ENCODE results near the gene DYNLL2.
"Not testable (repeated sequence)": the region's sequence is repeated elsewhere in the genome, so short reads cannot be mapped to it uniquely, and the experiment has no call there.

The DYNLL2 gene

DNA sequence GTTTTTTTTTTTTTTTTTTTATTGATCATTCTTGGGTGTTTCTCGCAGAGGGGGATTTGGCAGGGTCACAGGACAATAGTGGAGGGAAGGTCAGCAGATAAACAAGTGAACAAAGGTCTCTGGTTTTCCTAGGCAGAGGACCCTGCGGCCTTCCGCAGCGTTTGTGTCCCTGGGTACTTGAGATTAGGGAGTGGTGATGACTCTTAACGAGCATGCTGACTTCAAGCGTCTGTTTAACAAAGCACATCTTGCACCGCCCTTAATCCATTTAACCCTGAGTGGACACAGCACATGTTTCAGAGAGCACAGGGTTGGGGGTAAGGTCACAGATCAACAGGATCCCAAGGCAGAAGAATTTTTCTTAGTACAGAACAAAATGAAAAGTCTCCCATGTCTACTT lies 10.0 kb upstream of the DYNLL2 start:
- not testable (repeated sequence) for DNase-seq

DNA sequence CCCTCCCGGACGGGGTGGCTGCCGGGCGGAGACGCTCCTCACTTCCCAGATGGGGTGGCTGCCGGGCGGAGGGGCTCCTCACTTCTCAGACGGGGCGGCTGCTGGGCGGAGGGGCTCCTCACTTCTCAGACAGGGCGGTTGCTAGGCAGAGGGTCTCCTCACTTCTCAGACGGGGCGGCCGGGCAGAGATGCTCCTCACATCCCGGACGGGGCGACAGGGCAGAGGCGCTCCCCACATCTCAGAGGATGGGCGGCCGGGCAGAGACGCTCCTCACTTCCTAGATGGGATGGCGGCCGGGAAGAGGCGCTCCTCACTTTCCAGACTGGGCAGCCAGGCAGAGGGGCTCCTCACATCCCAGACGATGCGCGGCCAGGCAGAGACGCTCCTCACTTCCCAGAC lies 8.8 kb upstream of the DYNLL2 start:
- not testable (repeated sequence) for DNase-seq

DNA sequence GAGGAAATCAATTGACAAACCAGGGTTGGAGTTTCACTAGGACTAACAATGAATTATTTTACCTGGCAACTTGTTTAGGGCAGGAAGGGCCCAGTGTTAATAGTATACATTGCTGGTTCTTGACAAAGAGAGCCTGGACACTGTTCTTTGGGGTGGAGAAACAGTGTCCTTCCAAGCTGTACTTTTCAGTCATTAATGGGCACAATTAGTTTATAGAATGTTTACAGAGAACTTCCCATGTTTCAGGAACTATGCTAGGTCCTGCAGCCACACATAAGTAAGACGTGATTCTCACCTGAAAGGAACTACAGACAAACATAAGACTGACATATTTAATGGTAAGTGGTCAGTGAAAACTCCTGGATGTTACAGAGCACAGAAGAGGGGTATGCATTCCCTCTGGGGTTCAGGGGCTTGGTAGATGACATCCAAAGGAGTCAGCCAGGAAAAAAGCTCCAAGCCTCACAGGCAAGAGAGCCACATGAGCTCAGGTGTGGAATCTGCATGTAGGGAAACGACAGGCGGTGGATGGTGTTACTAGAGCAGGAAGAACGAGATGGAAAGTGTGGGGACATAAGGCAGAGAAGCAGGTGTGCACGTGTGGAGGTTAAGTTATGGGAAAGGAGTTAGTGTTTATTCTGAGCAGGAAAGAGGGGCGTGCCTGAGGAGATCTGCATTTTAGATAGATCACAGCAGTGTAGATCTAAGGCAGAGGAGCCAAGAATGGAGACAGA lies 3.8 kb upstream of the DYNLL2 start:
- DNase-seq, result peak; percentile 42

DNA sequence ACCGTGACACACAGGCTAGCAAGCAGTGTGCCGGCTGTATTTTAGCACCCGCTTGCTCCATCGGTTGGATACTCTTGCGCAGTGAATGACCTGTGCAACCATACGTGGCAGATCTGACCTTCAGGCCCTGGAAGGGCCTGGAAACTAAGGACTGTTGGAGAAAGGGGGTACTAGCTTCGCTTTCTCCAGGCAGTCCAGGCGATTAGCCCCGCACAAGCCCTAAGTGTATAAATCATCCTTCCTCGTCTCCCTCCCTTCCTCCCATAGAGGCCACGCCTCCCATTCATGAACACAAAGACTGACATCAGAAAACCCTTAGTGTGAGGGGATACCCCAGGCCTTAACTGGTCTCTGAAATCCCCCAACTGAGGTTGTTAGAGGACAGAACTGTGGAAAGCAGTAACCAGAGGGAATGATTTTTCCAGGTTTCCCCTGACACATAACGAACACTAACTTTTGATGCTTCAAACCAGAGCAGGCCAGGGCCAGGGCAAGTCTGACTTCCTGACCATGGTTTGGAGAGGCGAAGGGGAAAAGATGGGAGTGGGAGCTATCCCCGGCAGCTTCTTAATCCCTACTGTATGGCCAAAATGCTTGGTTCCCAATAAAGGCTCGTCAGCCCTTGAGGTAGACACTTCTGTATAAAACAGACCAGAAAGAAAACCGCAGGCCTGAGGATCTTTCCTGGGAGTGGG lies 1.4 kb upstream of the DYNLL2 start:
- DNase-seq, result peak; percentile 56

DNA sequence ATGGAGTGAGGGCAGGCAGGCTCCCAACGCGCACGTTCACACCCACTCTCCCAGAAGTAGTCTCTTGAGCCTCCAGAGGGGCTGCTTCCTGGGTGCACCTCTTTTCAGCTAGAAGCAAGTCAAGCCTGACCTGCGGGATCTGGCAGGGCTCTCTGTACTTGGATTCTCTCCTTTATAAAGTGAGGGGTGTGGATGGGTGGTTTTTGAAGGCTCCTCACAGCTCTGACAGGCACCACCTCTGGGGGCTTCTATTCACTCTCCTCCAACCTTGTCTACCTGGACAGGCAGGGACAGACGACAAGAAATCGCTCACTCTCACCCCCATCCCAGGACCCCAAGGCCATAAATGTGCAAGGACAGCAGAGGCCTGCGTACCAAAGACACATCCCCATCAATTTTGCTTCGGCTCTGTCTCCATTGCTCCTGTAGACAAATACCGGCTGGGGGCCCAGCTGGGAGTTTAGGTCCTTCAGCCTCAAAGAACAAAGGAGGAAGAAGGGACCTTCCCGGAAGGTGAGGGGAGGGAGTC lies 814 bp upstream of the DYNLL2 start:
- DNase-seq, result no peak

DNA sequence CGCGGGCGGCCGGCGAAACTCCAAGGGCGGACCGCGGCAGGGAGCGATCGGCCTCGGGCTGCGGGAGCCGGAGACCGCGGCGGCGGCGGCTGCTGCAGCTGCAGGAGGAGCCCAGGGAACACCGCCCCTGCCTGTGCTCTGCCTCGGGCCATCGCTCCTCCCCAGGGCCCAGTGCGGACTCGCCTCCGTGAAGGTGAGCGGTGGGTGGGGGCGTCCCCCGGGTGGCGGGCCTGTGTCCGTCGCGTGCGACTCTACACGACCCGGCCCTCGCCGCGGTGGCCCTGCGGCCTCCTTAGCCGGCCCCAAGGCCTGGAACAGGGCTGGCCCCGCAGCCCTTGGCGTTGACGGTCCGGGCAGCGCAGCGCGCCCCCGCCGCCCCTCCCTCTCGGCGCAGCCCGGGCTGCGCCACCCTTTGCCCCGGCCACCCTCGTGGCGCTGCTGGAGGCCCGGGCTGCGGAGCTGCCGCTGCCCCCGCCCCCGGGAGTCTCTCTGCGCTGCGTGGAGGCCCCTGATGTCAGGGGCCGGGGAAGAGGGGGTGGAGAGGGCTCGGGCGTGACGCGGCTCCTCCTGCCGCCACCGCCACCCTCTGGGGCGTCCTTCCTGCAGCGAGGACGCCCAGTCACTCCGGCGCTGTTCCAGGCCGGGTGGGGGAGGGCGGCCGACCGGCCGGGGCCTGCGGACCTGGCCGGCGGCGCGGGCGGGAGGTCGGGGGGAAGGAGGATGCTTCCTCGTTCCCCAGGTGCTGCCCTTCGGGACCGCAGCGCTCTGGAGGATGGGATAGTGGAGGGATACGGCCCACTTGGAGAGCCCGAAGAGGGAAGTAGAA lies 485 bp downstream of the DYNLL2 start:
- DNase-seq, result peak; percentile 78

DNA sequence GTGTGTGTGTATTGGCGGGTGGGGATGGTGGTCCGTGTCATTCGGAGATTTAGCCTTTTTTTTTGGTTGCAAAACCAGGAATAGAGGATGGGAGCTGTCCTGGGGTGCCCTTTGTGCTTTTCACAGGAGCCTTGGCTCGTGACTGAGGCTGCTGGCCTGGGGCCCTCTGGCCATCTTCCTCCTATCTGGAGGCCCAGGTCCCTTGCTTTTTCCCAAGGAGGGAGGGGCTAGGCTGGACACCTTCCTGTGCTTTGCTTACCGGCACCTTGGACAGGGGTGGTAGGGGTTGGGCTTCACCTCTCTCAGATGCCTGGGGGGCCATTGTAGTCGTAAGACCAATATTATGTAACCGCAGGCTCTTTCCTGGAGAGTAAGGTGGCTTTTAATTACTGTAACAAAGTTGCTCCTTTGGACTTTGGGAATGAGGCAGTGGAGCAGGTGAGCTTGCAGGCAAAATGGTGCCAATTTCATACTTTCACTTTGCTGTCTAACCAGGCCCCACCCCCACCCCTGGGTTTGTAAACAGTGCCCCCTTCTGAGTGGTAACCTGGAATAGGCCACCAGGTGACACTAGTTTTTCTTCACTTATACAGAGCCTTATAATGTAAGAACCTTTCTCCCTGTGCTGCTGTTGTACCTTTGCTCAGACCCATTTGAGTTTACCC lies 1.2 kb downstream of the DYNLL2 start:
- peak; percentile 89 for DNase-seq

DNA sequence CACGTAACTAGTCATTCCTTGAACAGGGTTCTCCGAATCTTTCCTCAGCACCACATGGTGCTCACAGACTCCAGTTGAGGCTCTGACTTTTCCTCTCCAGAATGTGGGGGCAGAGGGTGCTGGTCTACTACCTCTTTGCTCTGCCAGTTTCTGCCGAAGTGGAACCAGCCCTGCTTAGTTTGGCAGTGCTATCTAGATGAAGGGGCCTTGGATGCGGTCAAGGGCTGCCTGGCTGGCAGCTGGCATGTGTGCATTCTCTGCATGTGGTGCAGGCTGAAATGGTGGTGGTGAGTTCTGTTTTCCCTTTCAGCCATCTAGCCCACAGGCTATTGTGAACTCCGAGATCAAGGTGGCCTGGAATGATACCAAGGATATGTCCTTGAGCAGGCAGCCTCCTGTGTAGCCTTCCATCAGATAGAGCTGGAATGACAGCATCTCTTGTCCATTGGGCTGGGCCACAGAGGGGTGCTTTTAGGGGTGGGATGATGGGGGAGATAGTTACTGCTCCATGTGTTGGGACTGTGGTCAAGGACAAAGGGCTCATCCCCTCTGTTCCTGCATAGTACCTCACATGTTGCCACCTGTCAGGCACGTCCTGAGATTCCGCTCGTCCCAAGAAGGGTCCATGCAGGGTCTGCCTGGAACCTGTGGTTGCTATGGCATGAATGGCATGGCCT lies 2.0 kb downstream of the DYNLL2 start:
- peak; percentile 47 for DNase-seq

DNA sequence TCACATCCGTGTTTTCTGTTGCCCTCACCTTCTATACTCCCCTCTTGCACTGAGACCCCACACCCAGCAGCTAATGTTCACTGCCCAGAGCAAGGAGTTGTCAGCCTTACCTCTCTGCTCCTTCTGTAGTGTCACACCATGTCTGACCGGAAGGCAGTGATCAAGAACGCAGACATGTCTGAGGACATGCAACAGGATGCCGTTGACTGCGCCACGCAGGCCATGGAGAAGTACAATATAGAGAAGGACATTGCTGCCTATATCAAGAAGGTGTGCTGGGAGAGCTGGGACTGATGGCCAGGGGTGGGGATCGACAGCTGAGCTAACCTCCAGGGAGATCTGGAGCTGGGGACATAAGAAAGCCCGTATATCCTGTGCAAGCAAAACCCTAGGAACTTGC lies 3.7 kb downstream of the DYNLL2 start:
- DNase-seq, result peak; percentile 48

DNA sequence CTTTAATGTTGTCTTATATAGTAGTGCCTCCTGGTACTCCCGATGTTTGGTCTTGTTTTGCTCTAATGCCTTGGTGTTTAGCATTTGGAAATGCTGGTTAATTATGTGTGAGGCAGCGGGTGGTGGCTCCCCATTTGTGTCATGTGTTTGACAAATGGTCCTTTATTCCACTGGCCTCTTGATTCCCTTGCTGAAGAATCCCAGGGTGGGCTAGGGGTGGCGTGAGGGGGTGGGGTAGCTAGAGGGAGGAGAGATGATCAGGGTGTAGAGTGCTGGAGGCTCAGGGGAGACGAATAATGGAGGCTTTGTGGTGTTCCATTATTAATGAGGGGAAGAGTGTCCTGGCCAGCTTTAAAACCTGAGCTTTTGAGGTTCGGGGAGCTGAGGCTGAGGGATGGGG lies 5.4 kb downstream of the DYNLL2 start:
- no peak for DNase-seq

DNA sequence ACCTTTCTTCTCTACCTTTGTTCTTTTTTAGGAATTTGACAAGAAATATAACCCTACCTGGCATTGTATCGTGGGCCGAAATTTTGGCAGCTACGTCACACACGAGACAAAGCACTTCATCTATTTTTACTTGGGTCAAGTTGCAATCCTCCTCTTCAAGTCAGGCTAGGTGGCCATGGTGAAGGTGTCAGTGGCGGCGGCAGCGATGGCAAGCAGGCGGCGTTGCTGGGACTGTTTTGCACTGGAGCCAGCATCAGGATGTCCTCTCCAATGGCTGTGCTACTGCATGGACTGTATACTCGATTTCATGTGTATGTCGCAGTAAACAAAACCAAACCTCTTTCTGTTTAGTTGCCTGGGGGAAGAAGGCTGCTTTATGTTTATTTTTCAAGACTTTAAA lies 5.9 kb downstream of the DYNLL2 start:
- DNase-seq, result peak; percentile 42

DNA sequence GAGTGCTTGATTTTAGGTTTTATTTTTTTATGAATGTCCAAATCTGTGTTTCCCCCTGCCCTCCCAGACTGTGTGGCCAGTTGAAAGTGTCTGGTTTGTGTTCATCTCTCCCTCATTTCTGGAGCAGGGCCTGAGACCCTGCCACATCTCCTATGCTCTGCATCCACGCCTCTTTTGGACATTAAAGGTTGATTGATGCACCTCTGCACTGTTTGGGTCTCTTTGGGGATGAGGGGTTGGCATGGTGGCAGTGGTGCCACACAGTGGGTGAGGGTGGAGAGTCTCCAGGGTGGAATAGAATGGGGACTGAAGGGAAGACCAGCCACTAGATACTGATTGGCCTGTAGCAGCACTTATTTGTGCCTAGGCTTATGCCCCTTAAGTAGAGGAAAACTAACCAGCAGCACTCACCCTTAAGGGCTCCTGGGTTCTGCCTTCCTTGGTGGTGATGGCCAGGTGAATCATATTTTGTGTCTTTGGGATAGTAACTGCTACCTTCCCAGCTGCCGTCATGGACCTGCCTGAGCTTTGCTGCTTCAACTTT lies 7.9 kb downstream of the DYNLL2 start:
- peak; percentile 24 for DNase-seq

DNA sequence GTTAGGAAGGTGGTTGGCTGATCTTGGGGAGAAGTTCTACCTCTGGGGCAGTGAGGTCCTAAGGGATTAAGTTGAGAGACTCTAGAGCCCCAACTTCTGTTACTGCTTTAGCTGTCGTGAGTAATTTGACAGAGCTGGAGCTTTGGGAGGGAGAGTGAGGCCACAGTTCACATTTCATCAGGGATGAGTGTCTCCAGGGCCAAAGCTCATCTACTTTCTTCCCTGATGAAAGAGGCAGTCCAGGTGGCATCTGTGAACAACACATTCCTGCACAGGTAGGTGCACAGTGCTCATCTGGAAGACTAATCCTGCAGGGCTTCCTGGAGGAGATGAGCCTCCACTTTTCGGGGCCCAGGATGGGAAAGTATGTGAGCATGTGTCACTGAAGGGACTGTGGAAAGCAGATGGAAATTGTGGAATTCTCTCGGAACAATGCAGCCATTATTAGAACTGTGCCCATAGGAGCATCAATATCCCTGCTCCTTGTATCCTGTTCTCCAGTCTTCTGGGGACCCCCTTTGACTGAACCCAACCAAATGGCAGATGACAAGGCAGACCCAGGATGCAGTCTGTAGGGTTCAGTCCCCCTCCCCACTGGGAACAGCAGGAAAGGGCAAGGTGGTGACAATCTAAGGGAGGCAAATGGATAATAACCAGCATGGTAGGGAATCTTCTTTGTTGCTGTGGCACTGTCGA lies 9.0 kb downstream of the DYNLL2 start:
- DNase-seq, result peak; percentile 41

DNA sequence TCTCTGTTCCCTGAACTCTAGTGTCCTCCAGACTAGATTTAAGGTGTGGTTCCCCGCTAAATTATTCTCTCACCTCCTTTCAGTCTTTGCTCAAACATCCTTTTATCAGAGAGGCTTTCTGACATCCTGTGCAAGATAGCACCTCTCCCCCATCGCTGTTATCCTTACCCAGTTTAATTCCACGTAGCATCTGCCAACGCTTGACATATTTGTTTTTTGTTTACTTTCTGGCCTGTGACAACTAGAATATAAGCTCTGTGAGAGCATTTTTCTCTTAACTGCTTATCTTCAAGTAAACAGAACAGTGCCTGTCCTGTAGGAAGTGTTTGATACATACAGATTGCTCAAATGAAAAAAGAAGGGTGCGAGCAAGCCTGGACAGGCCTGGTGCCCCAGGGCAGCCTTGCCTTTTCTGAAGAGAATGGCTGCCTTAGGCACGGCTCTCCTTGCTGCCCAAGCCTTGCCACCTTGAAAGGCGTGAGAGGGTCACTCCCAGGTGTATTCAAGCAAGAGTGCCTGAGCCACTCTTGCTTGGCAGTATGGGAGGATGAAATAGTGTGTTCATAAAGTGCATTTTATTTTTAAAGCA lies 9.7 kb downstream of the DYNLL2 start:
- peak; percentile 37 for DNase-seq

DNA sequence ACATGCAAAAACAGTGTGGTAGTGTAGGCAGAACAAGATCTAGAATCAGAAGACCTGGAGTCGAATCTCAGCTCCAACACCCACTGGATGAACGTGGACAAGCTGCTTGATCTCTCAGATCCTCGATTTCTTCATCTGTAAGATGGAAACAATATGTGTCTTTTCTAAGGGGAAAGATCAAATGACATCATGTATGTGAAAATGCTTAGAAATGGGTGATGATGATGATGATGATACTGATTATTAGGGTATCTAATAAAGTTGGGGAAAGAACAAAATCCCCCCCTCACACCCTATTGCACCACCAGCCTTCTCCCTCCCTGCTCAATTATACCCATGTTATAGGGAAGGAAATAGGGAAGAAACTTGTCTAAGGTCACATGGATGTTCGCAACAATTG lies 10.9 kb downstream of the DYNLL2 start:
- peak; percentile 13 for DNase-seq

DNA sequence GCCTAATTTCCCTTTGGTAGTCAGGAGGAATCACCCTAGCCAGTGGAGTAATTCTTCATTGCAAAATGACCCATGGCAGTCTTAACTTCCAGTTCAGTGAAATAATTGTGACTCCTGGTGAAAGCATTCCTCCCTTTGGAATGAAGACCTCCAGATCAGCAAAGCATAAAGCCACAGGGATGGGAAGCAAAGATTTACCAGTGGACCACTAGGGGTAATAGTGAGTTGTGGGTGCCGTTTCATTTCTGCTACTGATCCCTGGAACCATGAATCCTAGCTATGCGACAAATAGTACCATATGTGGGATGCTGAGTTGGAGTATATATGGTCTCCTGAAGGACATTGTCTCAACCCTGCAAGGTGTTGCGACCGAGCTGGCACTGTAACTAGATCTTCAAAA lies 13.7 kb downstream of the DYNLL2 start:
- no peak for DNase-seq

DNA sequence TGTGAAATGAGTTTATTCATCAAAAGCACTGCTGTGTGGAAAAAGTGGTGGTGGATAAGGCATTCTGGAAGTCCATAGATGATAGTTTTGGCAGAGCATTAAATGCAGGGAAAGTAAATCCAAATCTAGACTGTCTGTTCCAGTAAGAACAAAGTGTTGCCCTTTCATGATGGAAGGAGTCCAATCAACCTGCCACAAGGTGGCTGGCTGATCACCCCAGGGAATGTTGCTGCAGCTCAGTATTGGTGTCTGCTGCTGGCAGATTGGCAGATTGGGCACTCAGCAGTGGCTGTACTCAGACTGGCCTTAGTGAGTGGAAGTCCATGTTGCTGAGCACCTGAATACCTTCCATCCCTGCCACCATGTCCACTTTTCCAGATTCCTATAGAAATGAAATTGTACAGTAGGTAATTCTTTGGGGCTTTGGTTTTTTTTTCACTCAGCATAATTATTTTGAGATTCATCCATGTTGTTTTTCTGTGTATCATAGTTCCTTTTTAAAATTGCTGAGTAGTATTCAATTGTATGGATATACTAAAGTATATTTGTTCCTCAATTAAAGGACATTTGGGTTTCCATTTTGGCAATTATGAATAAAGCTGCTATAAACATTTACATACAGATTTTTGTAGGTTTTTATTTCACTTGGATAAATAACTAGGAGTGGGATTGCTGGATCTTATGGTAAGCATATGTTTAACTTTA lies 14.3 kb downstream of the DYNLL2 start:
- DNase-seq, result peak; percentile 46

DNA sequence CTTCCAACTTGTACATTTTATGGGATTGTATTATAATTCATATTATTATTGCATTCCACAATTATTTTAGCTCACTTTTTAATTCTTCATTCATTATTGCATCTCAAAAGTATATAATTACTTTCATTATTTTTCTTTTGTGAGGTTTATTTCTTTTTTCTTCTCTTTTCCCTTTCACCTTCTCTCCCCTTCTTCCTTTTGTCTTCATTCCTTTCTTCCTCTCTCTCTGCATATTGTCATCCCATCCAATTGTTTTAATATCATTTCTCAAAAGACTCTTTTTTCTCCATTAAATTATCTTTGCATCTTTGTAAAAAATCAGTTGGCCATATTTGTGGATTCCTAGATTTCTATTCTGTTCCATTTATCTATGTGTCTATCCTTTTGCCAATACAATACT lies 17.3 kb downstream of the DYNLL2 start:
- no peak for DNase-seq

DNA sequence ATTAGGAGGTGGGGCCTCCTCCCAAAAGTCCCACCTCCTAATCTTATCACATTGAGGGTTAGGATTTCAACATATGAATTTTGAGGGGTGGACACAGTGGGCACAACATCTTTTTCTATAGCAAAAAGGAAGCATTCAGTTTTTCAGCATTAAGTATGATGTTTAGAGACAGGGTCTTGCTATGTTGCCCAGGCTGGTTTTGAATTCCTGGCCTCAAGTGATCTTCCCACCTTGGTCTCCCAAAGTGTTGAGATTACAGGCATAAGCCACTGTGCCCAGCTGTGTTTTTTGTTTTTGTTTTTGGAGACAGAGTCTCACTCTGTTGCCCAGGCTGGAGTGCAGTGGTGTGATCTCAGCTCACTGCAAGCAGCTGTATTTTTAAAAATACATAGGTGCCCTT lies 18.7 kb downstream of the DYNLL2 start:
- not testable (repeated sequence) for DNase-seq

DNA sequence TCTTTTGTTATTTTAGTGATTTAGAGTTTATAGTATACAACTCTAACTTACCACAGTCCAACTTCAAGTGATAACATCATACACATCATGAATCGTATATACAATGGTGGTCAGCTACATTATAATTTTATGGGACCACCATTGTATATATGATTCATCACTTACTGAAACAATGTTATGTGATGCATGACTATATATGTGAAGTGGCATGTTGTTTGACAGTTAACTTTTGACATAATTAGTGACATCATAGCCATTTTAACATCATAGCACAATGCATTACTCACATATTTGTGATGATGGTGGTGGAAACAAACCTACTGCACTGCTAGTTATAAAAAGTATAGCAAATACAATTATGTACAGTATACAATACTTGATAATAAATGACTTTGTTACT lies 21.9 kb downstream of the DYNLL2 start:
- DNase-seq, result no peak

Measured in islet precursor cell (in vitro differentiated cells).